Hepatocyte (in vitro differentiated cells): Measurements from ENCODE around the gene TRIM46.

ENCODE experiments used
- EZH2 ChIP-seq: fragments of 200-600 bp; sonication (generic); IDR thresholded peaks from 2 replicates; pipeline ENCODE4 v1.6.1; 2016; ENCODE audit warnings: antibody characterized with exemption, mild to moderate bottlenecking, borderline replicate concordance
- EZH2phosphoT487 ChIP-seq: fragments of 200-600 bp; sonication (generic); IDR thresholded peaks from one replicate; pipeline ENCODE4 v1.6.1; 2018; ENCODE audit warnings: antibody characterized with exemption, mild to moderate bottlenecking, low read depth, moderate library complexity; ENCODE audit not compliant: unreplicated experiment, severe bottlenecking
- TF ChIP-seq, protein P1 (sequence below): fragments of 200-600 bp; sonication (generic); IDR thresholded peaks from 2 replicates; pipeline ENCODE4 v1.5.1; 2016; ENCODE audit warnings: antibody characterized with exemption, mild to moderate bottlenecking; ENCODE audit not compliant: poor library complexity

DNA sequence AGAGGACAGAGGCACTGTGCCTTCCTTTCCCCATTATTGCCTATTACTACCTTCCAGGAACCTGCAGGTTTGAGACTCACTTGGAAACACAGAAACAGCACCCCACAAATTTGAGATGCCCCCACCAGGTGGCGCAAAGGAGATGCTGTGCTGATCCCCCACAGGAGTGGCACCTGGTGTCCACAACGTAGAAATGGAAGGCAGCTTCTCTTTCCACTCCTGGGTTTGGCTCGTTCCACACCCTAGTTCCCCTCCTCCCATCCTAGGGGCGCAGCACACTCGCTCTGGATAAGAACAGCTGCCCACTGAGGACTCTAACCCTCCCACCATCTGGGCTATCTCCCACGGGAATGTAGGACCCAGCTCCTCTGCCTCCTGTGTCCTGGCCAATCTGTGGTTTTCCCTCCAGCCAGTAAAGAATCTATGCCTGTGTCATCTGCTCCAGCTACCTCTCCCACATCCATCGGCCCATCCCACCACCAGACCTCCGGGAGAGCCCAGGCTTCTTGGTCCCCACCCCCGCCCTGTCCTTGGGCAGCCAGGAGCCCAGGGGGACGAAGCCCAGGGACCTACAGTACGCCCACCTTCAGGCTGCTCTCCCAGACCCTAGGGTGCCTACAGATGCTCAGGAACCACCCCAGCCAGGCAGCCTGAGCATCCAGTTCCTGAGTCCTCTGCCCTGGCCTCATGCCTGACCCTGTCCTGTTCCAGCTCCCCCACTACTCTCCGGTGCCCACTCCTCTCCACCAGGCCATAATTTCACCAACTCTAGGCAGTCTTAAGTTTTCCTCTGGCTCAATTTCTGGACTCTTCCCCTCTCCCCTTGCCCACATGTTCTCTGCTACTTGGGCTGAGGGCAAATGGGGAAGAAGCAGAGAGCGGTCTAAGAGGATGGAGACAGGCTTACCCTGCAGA, 33.5 kb downstream of the TRIM46 start:
- TF ChIP-seq, protein P1, sequence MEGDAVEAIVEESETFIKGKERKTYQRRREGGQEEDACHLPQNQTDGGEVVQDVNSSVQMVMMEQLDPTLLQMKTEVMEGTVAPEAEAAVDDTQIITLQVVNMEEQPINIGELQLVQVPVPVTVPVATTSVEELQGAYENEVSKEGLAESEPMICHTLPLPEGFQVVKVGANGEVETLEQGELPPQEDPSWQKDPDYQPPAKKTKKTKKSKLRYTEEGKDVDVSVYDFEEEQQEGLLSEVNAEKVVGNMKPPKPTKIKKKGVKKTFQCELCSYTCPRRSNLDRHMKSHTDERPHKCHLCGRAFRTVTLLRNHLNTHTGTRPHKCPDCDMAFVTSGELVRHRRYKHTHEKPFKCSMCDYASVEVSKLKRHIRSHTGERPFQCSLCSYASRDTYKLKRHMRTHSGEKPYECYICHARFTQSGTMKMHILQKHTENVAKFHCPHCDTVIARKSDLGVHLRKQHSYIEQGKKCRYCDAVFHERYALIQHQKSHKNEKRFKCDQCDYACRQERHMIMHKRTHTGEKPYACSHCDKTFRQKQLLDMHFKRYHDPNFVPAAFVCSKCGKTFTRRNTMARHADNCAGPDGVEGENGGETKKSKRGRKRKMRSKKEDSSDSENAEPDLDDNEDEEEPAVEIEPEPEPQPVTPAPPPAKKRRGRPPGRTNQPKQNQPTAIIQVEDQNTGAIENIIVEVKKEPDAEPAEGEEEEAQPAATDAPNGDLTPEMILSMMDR, result peak; percentile 82
- TF ChIP-seq EZH2phosphoT487 (no peak), EZH2 (no peak)
